ENCODE results near the gene NAA80.
A peak's percentile ranks its signal among the peaks of the same experiment; 100 is the strongest.

Gene NAA80

DNA sequence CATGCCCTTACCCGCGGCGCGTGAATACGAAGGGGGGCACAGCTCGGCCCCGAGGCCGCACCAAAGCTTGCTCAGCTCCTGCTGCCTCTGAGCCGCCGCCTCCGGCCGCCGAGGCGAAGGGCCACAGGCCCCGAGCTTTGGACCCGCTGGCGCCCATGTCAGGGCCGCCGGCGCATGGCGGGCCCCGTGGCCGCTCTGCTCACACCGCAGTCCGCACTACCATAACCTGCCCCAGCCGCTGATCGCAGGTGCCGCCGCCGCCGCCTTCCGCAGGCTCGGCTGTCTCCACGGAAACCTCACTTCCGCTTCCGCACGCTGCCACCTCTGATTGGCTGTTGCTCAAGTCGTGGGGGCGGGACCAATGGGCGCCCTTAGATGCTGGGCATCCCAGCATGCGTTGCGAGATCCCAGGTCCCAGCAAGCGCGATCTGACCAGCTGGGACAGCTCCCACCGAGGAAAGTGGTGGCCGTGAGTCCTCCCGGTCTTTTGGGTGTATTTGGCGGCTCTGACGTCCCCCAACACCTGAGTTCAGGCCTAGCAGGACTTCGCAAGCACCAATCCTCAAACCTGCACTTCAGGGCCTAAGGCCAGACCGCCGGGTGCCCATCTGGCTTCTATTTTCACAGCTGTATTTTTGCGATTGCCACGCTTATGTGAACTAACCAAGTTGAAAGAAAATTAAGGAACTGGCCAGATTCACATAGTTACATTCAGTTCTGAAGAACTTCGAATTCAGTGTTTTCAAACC is 28.9 kb upstream of the NAA80 start, which contains the start of gene TUSC2:
TUSC2 (minus strand) TSS at position 281 of the 749 bp plus-strand sequence; CDS start at position 157, 124 bp downstream.
- TF ChIP-seq, protein P1, sequence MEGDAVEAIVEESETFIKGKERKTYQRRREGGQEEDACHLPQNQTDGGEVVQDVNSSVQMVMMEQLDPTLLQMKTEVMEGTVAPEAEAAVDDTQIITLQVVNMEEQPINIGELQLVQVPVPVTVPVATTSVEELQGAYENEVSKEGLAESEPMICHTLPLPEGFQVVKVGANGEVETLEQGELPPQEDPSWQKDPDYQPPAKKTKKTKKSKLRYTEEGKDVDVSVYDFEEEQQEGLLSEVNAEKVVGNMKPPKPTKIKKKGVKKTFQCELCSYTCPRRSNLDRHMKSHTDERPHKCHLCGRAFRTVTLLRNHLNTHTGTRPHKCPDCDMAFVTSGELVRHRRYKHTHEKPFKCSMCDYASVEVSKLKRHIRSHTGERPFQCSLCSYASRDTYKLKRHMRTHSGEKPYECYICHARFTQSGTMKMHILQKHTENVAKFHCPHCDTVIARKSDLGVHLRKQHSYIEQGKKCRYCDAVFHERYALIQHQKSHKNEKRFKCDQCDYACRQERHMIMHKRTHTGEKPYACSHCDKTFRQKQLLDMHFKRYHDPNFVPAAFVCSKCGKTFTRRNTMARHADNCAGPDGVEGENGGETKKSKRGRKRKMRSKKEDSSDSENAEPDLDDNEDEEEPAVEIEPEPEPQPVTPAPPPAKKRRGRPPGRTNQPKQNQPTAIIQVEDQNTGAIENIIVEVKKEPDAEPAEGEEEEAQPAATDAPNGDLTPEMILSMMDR (IDR thresholded peaks at IDR 0.05; ENCODE audit: insufficient read depth, low read depth, low read length, missing control alignments), result no peak
- peak; percentile 98 for DNase-seq (ENCODE audit: low read depth)

DNA sequence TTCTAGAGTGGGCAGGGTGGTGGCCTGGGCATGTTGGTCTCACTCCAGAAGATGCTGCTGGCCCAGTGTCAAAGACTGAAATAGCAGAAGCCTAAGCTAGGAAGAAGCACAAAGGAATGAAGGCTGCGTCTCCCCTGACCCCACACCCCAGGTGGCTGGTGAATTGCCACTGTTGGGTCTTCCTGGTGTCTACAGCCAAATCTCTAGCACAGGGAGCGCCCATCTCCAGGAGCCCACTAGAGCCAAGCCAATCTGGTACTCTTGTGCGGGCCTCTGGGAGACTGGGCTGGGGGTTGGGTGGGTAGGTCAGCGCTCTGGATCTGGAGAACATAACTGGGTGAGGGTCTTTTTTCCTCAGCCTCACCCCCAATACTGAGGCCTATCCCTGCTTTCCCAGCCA is 27.9 kb upstream of the NAA80 start:
- TF ChIP-seq, protein P1 (IDR thresholded peaks at IDR 0.05; ENCODE audit: insufficient read depth, low read depth, low read length, missing control alignments), result no peak
- DNase-seq (ENCODE audit: low read depth), result no peak
- peak overlapping the region; percentile 92 for H3K4me3 ChIP-seq (ENCODE audit: low read depth, low read length)

More for the DNA sequence above, 28.9 kb upstream of the NAA80 start, which contains the start of gene TUSC2:
- H3K4me3 ChIP-seq (ENCODE audit: low read depth, low read length), result peak within 1 kb of the TSS; percentile 92

DNA sequence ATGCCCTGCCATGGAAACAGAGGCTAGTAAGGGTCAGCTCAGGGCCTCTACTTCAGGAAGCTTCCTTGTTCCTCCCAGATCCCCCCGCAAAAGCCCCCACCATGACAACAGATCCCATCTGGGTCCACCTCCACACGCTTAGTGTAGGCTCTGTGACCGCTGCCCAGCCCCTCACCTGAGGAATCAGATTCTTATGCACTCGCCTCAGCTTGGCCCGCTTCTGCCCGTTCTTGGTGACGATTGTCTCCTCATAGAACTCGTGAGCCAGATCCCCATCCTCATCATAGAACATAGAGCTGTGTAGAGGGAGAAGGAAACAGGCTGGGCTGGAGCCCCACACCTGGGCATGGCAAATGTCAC is 27.0 kb upstream of the NAA80 start:
- H3K4me3 ChIP-seq (ENCODE audit: low read depth, low read length), result no peak overlapping the region
- no peak for DNase-seq (ENCODE audit: low read depth)
- TF ChIP-seq, protein P1 (IDR thresholded peaks at IDR 0.05; ENCODE audit: insufficient read depth, low read depth, low read length, missing control alignments), result no peak

DNA sequence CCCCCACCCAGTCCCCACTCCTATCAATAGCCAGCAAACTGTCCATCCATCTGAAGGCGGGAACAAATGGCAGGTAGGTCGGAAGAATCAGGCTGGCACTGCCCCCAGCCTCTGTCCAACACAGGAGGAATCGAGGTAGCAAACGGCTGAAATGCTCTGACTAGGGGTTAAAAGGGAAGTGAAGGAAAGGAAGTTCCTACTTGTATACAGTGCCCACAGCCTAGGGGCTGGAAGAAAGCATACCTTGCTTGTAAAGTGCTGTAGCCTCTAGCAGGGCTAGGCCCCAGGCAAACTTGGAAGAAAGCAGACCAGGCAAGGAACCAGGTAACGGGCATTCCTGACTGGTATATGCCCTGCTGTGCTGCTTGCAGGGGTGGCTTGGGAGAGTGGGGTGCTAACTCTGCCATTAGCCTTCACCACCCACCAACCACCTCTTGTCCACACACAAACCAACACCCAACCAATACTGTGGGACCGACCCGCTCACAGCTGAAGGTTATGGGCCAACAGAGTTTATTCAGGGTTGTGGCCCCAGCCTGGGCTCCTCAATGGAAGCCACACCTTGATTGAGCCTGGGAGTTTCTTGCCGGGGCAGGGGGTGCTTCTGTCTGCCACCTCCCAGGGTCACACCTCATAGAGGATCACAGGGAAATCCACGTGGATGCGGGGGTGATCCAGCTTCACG is 26.4 kb upstream of the NAA80 start:
- no peak overlapping the region for H3K4me3 ChIP-seq (ENCODE audit: low read depth, low read length)
- no peak for DNase-seq (ENCODE audit: low read depth)
- TF ChIP-seq, protein P1 (IDR thresholded peaks at IDR 0.05; ENCODE audit: insufficient read depth, low read depth, low read length, missing control alignments), result no peak

DNA sequence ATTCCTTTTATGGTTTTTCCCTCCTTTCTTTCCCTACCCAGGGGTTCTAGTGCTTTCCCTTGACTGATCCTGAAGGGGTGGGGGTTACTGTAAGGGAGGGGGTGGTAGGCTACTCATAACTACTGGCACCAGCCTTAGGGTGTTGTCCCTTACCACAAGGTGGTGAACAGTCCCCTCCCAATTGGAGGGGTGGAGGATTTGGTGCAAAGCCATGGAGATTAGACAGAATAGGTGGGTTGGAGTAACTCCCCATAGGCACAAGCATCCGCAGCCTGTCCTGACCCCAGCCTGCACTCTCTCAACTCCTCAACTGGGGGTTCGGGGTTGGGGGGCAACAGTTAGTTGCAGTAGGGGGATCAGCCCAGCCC is 25.9 kb upstream of the NAA80 start:
- no peak overlapping the region for H3K4me3 ChIP-seq (ENCODE audit: low read depth, low read length)
- DNase-seq (ENCODE audit: low read depth), result no peak
- TF ChIP-seq, protein P1 (IDR thresholded peaks at IDR 0.05; ENCODE audit: insufficient read depth, low read depth, low read length, missing control alignments), result no peak

DNA sequence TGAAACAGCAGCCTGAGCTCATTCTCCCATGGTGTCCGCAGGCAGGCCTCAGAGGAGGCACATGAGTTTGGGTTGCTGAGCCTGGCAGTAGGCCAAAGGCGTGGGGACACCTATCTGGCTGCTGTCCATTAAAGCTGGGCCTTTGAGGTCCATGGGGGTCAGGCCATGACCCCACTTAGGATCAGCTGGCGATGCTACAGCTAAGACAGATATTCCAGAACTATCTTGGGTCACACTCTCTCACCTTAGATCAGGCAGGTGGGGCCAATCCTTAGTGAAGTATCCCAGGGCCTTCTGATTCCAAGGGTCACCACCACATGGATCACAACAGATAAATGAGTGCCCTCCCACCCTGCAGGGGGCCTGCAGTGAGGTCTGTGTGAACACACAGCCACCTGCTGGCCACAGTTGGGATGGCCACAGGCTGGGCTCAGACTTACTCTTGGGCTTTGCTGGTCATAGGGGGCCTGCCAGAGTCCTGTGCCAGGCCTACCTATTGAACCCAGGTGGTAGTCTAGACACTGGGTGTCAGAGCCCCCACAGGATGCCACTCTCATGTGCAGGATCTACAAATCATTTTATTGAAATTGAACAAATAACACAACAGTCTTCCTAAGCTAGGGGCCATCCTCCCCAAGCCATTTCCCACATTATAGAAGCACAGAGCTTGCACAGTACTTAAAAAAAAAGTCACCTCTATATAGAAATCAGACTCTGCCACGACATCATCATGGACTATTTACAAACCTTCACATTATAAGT is 25.3 kb upstream of the NAA80 start:
- TF ChIP-seq, protein P1 (IDR thresholded peaks at IDR 0.05; ENCODE audit: insufficient read depth, low read depth, low read length, missing control alignments), result peak; percentile 81
- DNase-seq (ENCODE audit: low read depth), result peak; percentile 72
- H3K4me3 ChIP-seq (ENCODE audit: low read depth, low read length), result no peak overlapping the region
